ENCODE results near the gene SLC17A7. TPM values are rescaled to one million over a fixed set of nuclear protein-coding genes. Genes with fewer than 3 reads are reported as not detected.

The SLC17A7 gene
- total and polyA plus RNA-seq, 9 of the 15 experiments (the other 6 are each of a cell fraction or from before 2014, with no cell fraction given), result 1.1 to 15.7 (median 2.4) TPM

GRCh38 chr19:49489601-49490167 lies 48.4 kb upstream of the SLC17A7 start (continued):
- TF ChIP-seq, protein P1, sequence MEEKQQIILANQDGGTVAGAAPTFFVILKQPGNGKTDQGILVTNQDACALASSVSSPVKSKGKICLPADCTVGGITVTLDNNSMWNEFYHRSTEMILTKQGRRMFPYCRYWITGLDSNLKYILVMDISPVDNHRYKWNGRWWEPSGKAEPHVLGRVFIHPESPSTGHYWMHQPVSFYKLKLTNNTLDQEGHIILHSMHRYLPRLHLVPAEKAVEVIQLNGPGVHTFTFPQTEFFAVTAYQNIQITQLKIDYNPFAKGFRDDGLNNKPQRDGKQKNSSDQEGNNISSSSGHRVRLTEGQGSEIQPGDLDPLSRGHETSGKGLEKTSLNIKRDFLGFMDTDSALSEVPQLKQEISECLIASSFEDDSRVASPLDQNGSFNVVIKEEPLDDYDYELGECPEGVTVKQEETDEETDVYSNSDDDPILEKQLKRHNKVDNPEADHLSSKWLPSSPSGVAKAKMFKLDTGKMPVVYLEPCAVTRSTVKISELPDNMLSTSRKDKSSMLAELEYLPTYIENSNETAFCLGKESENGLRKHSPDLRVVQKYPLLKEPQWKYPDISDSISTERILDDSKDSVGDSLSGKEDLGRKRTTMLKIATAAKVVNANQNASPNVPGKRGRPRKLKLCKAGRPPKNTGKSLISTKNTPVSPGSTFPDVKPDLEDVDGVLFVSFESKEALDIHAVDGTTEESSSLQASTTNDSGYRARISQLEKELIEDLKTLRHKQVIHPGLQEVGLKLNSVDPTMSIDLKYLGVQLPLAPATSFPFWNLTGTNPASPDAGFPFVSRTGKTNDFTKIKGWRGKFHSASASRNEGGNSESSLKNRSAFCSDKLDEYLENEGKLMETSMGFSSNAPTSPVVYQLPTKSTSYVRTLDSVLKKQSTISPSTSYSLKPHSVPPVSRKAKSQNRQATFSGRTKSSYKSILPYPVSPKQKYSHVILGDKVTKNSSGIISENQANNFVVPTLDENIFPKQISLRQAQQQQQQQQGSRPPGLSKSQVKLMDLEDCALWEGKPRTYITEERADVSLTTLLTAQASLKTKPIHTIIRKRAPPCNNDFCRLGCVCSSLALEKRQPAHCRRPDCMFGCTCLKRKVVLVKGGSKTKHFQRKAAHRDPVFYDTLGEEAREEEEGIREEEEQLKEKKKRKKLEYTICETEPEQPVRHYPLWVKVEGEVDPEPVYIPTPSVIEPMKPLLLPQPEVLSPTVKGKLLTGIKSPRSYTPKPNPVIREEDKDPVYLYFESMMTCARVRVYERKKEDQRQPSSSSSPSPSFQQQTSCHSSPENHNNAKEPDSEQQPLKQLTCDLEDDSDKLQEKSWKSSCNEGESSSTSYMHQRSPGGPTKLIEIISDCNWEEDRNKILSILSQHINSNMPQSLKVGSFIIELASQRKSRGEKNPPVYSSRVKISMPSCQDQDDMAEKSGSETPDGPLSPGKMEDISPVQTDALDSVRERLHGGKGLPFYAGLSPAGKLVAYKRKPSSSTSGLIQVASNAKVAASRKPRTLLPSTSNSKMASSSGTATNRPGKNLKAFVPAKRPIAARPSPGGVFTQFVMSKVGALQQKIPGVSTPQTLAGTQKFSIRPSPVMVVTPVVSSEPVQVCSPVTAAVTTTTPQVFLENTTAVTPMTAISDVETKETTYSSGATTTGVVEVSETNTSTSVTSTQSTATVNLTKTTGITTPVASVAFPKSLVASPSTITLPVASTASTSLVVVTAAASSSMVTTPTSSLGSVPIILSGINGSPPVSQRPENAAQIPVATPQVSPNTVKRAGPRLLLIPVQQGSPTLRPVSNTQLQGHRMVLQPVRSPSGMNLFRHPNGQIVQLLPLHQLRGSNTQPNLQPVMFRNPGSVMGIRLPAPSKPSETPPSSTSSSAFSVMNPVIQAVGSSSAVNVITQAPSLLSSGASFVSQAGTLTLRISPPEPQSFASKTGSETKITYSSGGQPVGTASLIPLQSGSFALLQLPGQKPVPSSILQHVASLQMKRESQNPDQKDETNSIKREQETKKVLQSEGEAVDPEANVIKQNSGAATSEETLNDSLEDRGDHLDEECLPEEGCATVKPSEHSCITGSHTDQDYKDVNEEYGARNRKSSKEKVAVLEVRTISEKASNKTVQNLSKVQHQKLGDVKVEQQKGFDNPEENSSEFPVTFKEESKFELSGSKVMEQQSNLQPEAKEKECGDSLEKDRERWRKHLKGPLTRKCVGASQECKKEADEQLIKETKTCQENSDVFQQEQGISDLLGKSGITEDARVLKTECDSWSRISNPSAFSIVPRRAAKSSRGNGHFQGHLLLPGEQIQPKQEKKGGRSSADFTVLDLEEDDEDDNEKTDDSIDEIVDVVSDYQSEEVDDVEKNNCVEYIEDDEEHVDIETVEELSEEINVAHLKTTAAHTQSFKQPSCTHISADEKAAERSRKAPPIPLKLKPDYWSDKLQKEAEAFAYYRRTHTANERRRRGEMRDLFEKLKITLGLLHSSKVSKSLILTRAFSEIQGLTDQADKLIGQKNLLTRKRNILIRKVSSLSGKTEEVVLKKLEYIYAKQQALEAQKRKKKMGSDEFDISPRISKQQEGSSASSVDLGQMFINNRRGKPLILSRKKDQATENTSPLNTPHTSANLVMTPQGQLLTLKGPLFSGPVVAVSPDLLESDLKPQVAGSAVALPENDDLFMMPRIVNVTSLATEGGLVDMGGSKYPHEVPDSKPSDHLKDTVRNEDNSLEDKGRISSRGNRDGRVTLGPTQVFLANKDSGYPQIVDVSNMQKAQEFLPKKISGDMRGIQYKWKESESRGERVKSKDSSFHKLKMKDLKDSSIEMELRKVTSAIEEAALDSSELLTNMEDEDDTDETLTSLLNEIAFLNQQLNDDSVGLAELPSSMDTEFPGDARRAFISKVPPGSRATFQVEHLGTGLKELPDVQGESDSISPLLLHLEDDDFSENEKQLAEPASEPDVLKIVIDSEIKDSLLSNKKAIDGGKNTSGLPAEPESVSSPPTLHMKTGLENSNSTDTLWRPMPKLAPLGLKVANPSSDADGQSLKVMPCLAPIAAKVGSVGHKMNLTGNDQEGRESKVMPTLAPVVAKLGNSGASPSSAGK (IDR thresholded peaks at IDR 0.05), result peak; percentile 37; the same call in 1 of the 2 replicates
- TF ChIP-seq KDM5B (IDR thresholded peaks at IDR 0.05; ENCODE audit: insufficient replicate concordance, low read depth, low read length) (no peak), SUPT5H (IDR thresholded peaks at IDR 0.05) (peak; percentile 50; the same call in 1 of the 2 replicates), PPARD (CRISPR knock-in tag; IDR thresholded peaks at IDR 0.05) (no peak), CBFB (CRISPR knock-in tag; IDR thresholded peaks at IDR 0.05) (no peak), ZKSCAN3 (CRISPR knock-in tag; IDR thresholded peaks at IDR 0.05) (no peak), ZNF583 (CRISPR knock-in tag; IDR thresholded peaks at IDR 0.05) (no peak), ZNF764 (CRISPR knock-in tag; IDR thresholded peaks at IDR 0.05; ENCODE audit: low read depth) (no peak), SIRT6 (IDR thresholded peaks at IDR 0.05; ENCODE audit: low read depth, low read length) (peak; percentile 22), CEBPB (tag; IDR thresholded peaks at IDR 0.05) (no peak), CBX8 (IDR thresholded peaks at IDR 0.05; ENCODE audit: borderline replicate concordance, extremely low read depth, low read depth, low read length, poor library complexity, severe bottlenecking) (no peak), BRF1 (IDR thresholded peaks at IDR 0.05; ENCODE audit: borderline replicate concordance, extremely low read depth, insufficient read length) (no peak)
- TF ChIP-seq, protein P2, sequence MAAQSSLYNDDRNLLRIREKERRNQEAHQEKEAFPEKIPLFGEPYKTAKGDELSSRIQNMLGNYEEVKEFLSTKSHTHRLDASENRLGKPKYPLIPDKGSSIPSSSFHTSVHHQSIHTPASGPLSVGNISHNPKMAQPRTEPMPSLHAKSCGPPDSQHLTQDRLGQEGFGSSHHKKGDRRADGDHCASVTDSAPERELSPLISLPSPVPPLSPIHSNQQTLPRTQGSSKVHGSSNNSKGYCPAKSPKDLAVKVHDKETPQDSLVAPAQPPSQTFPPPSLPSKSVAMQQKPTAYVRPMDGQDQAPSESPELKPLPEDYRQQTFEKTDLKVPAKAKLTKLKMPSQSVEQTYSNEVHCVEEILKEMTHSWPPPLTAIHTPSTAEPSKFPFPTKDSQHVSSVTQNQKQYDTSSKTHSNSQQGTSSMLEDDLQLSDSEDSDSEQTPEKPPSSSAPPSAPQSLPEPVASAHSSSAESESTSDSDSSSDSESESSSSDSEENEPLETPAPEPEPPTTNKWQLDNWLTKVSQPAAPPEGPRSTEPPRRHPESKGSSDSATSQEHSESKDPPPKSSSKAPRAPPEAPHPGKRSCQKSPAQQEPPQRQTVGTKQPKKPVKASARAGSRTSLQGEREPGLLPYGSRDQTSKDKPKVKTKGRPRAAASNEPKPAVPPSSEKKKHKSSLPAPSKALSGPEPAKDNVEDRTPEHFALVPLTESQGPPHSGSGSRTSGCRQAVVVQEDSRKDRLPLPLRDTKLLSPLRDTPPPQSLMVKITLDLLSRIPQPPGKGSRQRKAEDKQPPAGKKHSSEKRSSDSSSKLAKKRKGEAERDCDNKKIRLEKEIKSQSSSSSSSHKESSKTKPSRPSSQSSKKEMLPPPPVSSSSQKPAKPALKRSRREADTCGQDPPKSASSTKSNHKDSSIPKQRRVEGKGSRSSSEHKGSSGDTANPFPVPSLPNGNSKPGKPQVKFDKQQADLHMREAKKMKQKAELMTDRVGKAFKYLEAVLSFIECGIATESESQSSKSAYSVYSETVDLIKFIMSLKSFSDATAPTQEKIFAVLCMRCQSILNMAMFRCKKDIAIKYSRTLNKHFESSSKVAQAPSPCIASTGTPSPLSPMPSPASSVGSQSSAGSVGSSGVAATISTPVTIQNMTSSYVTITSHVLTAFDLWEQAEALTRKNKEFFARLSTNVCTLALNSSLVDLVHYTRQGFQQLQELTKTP (IDR thresholded peaks at IDR 0.05; ENCODE audit: low read depth in 1 of 2, partially characterized antibody in 2 of 2), result no peak
